ENCODE measurements around the gene ARID4B. TPM values are rescaled to one million over a fixed set of nuclear protein-coding genes. Genes with fewer than 3 reads are reported as not detected.

Gene ARID4B
- total RNA-seq, 2 experiments from 2014 or later, result 28.7 to 44.9 TPM

DNA sequence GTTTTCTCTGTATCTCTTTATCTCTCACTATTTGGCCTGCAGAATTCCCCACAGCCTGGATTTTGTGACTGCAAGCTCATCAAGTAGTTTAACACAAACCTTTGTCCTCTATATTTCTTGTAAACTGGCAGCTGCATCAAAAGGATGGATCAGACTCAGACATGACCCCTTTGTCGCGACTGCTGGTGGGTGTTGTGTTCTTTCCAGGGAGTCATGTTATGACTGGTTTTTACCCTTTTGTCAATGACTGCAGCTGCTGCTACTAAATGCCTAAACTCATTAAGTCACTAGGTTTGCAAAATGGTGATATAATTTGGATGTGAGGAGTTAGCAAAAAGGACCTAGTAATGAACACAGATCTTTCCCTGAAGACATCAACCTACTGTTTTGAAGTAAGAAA is 189.2 kb downstream of the ARID4B start:
- Histone ChIP-seq H3K79me2 (ENCODE audit: insufficient read depth, low read depth, low read length) (peaks cover 6% of the 10 kb centered on the region; the same call in 1 of the 2 replicates), H3K27ac (ENCODE audit: low read depth, low read length, poor library complexity, severe bottlenecking) (no peak overlapping the region), H2AFZ (ENCODE audit: low read length) (no peak overlapping the region), H3K36me3 (ENCODE audit: insufficient read depth, low read length) (peaks cover 82% of the 10 kb centered on the region), H3K4me1 (ENCODE audit: insufficient read depth, low read length, poor library complexity, severe bottlenecking) (no peaks in the 10 kb centered on the region), H3K9me2 (ENCODE audit: insufficient read depth, low read length) (no peaks in the 10 kb centered on the region), H3K9me3 (ENCODE audit: low read length) (no peaks in the 10 kb centered on the region), H4K20me1 (ENCODE audit: insufficient read depth, low read length) (no peaks in the 10 kb centered on the region), H3K4me3 (ENCODE audit: low read depth, low read length, poor library complexity, severe bottlenecking) (no peak overlapping the region), H3K4me2 (ENCODE audit: low read length) (no peak overlapping the region)
- ChIA-PET CTCF (ENCODE audit: unreplicated experiment) (no interaction called here), POLR2A (interaction anchor here (0.5 to 1.1 kb wide), 4 partner anchors 18 to 820 kb away, joined by 3 to 4 read pairs (median 4); no protein-coding TSS in a partner anchor)
- BruUV-seq (replicated peaks), result no TSS peak
- DNase-seq (ENCODE audit: low spot score), result no peak
- intact Hi-C loops (cut with micrococcal nuclease; ENCODE audit: unreplicated experiment), result no loop called here
- TF ChIP-seq, protein P1, sequence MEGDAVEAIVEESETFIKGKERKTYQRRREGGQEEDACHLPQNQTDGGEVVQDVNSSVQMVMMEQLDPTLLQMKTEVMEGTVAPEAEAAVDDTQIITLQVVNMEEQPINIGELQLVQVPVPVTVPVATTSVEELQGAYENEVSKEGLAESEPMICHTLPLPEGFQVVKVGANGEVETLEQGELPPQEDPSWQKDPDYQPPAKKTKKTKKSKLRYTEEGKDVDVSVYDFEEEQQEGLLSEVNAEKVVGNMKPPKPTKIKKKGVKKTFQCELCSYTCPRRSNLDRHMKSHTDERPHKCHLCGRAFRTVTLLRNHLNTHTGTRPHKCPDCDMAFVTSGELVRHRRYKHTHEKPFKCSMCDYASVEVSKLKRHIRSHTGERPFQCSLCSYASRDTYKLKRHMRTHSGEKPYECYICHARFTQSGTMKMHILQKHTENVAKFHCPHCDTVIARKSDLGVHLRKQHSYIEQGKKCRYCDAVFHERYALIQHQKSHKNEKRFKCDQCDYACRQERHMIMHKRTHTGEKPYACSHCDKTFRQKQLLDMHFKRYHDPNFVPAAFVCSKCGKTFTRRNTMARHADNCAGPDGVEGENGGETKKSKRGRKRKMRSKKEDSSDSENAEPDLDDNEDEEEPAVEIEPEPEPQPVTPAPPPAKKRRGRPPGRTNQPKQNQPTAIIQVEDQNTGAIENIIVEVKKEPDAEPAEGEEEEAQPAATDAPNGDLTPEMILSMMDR (conservative IDR thresholded peaks at IDR 0.05; ENCODE audit: low read length), result no peak
- TF ChIP-seq EZH2phosphoT487 (IDR thresholded peaks at IDR 0.05; ENCODE audit: borderline replicate concordance, low read depth, low read length), result no peak

DNA sequence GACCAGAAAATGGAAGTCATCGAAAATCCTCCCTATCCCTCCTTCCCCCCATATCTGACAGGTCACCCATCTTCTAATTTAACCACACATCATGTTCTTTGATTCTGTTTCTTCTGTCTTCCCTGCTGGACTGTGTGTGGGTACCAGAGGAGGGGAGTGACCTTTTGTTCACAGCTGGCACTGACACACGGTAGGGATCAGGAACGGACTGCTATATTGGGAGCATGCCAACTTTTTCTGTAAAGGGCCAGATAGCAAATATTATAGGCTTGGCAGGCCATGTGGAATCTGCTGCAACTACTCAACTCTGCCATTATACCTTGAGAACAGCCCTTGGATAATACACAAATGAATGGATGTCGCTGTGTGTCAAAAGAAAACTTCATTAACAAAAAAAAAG is 191.9 kb downstream of the ARID4B start:
- ChIA-PET CTCF (ENCODE audit: unreplicated experiment) (no interaction called here), POLR2A (no interaction called here)

DNA sequence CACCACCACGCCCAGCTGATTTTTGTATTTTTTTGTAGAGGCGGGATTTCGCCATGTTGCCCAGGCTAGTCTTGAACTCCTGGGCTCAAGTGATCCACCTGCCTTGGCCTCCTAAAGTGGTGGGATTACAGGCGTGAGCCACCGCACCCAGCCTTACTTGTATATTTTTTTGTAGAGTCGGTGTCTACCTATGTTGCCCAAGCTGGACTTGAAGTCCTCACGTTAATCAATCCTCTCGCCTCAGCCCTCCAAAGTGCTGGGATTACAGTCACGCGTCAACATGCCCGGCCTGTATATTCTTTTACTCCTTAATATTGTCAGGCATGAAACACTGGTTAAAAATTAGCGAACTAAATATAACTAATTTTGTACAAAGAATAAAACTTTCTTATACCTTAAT is 193.8 kb downstream of the ARID4B start:
- Histone ChIP-seq H3K79me2 (ENCODE audit: insufficient read depth, low read depth, low read length) (peaks cover 1% of the 10 kb centered on the region; the same call in 1 of the 2 replicates), H3K9me2 (ENCODE audit: insufficient read depth, low read length) (no peaks in the 10 kb centered on the region), H3K27ac (ENCODE audit: low read depth, low read length, poor library complexity, severe bottlenecking) (no peak overlapping the region), H3K4me1 (ENCODE audit: insufficient read depth, low read length, poor library complexity, severe bottlenecking) (peaks cover 2% of the 10 kb centered on the region), H3K36me3 (ENCODE audit: insufficient read depth, low read length) (peaks cover 84% of the 10 kb centered on the region), H2AFZ (ENCODE audit: low read length) (no peak overlapping the region), H3K4me3 (ENCODE audit: low read depth, low read length, poor library complexity, severe bottlenecking) (no peak overlapping the region), H3K9me3 (ENCODE audit: low read length) (no peaks in the 10 kb centered on the region), H3K4me2 (ENCODE audit: low read length) (no peak overlapping the region), H4K20me1 (ENCODE audit: insufficient read depth, low read length) (no peaks in the 10 kb centered on the region)
- no TSS peak for BruUV-seq (replicated peaks)
- intact Hi-C loops (cut with micrococcal nuclease; ENCODE audit: unreplicated experiment), result no loop called here
- ChIA-PET POLR2A (no interaction called here), CTCF (ENCODE audit: unreplicated experiment) (no interaction called here)
- DNase-seq (ENCODE audit: low spot score), result no peak
- no peak for TF ChIP-seq EZH2phosphoT487 (IDR thresholded peaks at IDR 0.05; ENCODE audit: borderline replicate concordance, low read depth, low read length)
- TF ChIP-seq, protein P1 (conservative IDR thresholded peaks at IDR 0.05; ENCODE audit: low read length), result no peak

More for the DNA sequence above, 191.9 kb downstream of the ARID4B start:
- DNase-seq (ENCODE audit: low spot score), result no peak
- H3K9me3 ChIP-seq (ENCODE audit: low read length), result no peaks in the 10 kb centered on the region
- H2AFZ ChIP-seq (ENCODE audit: low read length), result no peak overlapping the region
- TF ChIP-seq EZH2phosphoT487 (IDR thresholded peaks at IDR 0.05; ENCODE audit: borderline replicate concordance, low read depth, low read length), result no peak
- TF ChIP-seq, protein P1 (conservative IDR thresholded peaks at IDR 0.05; ENCODE audit: low read length), result no peak
- no peaks in the 10 kb centered on the region for H3K79me2 ChIP-seq (ENCODE audit: insufficient read depth, low read depth, low read length)
- no TSS peak for BruUV-seq (replicated peaks)
- no peaks in the 10 kb centered on the region for H3K4me1 ChIP-seq (ENCODE audit: insufficient read depth, low read length, poor library complexity, severe bottlenecking)
- H4K20me1 ChIP-seq (ENCODE audit: insufficient read depth, low read length), result no peaks in the 10 kb centered on the region
- H3K4me3 ChIP-seq (ENCODE audit: low read depth, low read length, poor library complexity, severe bottlenecking), result no peak overlapping the region
- H3K9me2 ChIP-seq (ENCODE audit: insufficient read depth, low read length), result no peaks in the 10 kb centered on the region
- no peak overlapping the region for H3K4me2 ChIP-seq (ENCODE audit: low read length)
- no peak overlapping the region for H3K27ac ChIP-seq (ENCODE audit: low read depth, low read length, poor library complexity, severe bottlenecking)
- H3K36me3 ChIP-seq (ENCODE audit: insufficient read depth, low read length), result peaks cover 82% of the 10 kb centered on the region
- intact Hi-C loops (cut with micrococcal nuclease; ENCODE audit: unreplicated experiment), result no loop called here
